Neuronal stem cell (in vitro differentiated cells): ENCODE measurements around the gene NR1H4.
A peak's percentile ranks its signal among the peaks of the same experiment; 100 is the strongest.
"Not testable (repeated sequence)": the region's sequence is repeated elsewhere in the genome, so short reads cannot be mapped to it uniquely, and the experiment has no call there.

Experiments used
- DNase-seq: peaks from one replicate; pipeline ENCODE4 v3.0.0-alpha.2; 2013; ENCODE audit warnings: low spot score
- H2AFZ ChIP-seq: one replicate; pipeline ENCODE4 v1.6.1; 2013; ENCODE audit warnings: mild to moderate bottlenecking, low read length, inconsistent platforms
- H2AK5ac ChIP-seq: 2 replicates; pipeline ENCODE4 v1.6.1; 2013; ENCODE audit warnings: low read depth, mild to moderate bottlenecking, inconsistent platforms, low read length, moderate library complexity, mixed read lengths
- H2BK120ac ChIP-seq: 2 replicates; pipeline ENCODE4 v1.6.1; 2013; ENCODE audit warnings: low read depth, mild to moderate bottlenecking, inconsistent platforms, low read length, moderate library complexity, mixed read lengths
- H2BK12ac ChIP-seq: one replicate; pipeline ENCODE4 v1.6.1; 2013; ENCODE audit warnings: low read length, inconsistent platforms
- H2BK15ac ChIP-seq: 2 replicates; pipeline ENCODE4 v1.6.1; 2013; ENCODE audit warnings: mild to moderate bottlenecking, low read length, inconsistent platforms, mixed read lengths
- H2BK5ac ChIP-seq: one replicate; pipeline ENCODE4 v1.6.1; 2013; ENCODE audit warnings: inconsistent platforms, mild to moderate bottlenecking, low read length, moderate library complexity
- H3K14ac ChIP-seq: one replicate; pipeline ENCODE4 v1.6.1; 2013; ENCODE audit warnings: low read length, inconsistent platforms
- H3K18ac ChIP-seq: 2 replicates; pipeline ENCODE4 v1.6.1; 2013; ENCODE audit warnings: low read length, inconsistent platforms
- H3K23ac ChIP-seq: 2 replicates; pipeline ENCODE4 v1.6.1; 2013; ENCODE audit warnings: low read depth, mild to moderate bottlenecking, mixed read lengths, low read length, inconsistent platforms; ENCODE audit not compliant: poor library complexity
- H3K27ac ChIP-seq: replicated peaks from 3 replicates; pipeline ENCODE4 v1.5.1; 2013; ENCODE audit warnings: low read length, inconsistent platforms
- H3K27me3 ChIP-seq, 3 experiments: 2 replicates each; pipeline ENCODE4 v1.6.1; 2013; ENCODE audit warnings: low read length in 3 of 3, mild to moderate bottlenecking in 2 of 3, inconsistent platforms in 1 of 3, low read depth in 1 of 3, mixed read lengths in 1 of 3, moderate library complexity in 1 of 3; ENCODE audit not compliant: control insufficient read depth in 3 of 3, insufficient read depth in 3 of 3
- H3K36me3 ChIP-seq, 2 donors: replicated peaks in 1 of 2; 2 replicates each; pipeline ENCODE4 v1.6.1; 2013; ENCODE audit warnings: low read length in 2 of 2; ENCODE audit not compliant: control insufficient read depth in 2 of 2, insufficient read depth in 2 of 2
- H3K4ac ChIP-seq: 2 replicates; pipeline ENCODE4 v1.6.1; 2013; ENCODE audit warnings: inconsistent platforms, mild to moderate bottlenecking, low read length, moderate library complexity
- H3K4me1 ChIP-seq, 2 donors: 1 replicate in 1 of 2; 2 replicates in 1 of 2; pipeline ENCODE4 v1.6.1; 2013; ENCODE audit warnings: low read length in 2 of 2, low read depth in 1 of 2; ENCODE audit not compliant: control insufficient read depth in 2 of 2, insufficient read depth in 1 of 2
- H3K4me2 ChIP-seq: one replicate; pipeline ENCODE4 v1.6.1; 2013; ENCODE audit warnings: mild to moderate bottlenecking, low read length, inconsistent platforms; ENCODE audit not compliant: insufficient read depth, poor library complexity, severe bottlenecking
- H3K4me3 ChIP-seq, 2 donors: 2 replicates each; pipeline ENCODE4 v1.5.1; 2013; ENCODE audit warnings: low read length in 2 of 2, mild to moderate bottlenecking in 2 of 2, inconsistent platforms in 1 of 2, moderate library complexity in 1 of 2
- H3K79me1 ChIP-seq: one replicate; pipeline ENCODE4 v1.6.1; 2013; ENCODE audit warnings: low read depth, mild to moderate bottlenecking, inconsistent platforms, low read length, moderate library complexity
- H3K9ac ChIP-seq: one replicate; pipeline ENCODE4 v1.6.1; 2013; ENCODE audit warnings: mild to moderate bottlenecking, low read depth, low read length, inconsistent platforms; ENCODE audit not compliant: poor library complexity
- H3K9me3 ChIP-seq, 2 donors: replicated peaks in 1 of 2; 2 replicates each; pipeline versions ENCODE3 to v1.6.1; 2013; ENCODE audit warnings: low read length in 2 of 2, mild to moderate bottlenecking in 2 of 2, inconsistent platforms in 1 of 2, low read depth in 1 of 2, mixed read lengths in 1 of 2, moderate library complexity in 1 of 2; ENCODE audit not compliant: control insufficient read depth in 2 of 2, insufficient read depth in 1 of 2
- H4K8ac ChIP-seq: one replicate; pipeline ENCODE4 v1.6.1; 2013; ENCODE audit warnings: low read depth, mild to moderate bottlenecking, inconsistent platforms, low read length, moderate library complexity
- H4K91ac ChIP-seq: one replicate; pipeline ENCODE4 v1.6.1; 2013; ENCODE audit warnings: low read length, low read depth, mild to moderate bottlenecking, inconsistent platforms; ENCODE audit not compliant: poor library complexity
- WGBS, 2 donors: extraction: QIAGEN DNeasy Blood & Tissue Kit; methylation state at CpG; one replicate each; pipeline ENCODE4 v1.1.7; 2013; ENCODE audit warnings: missing lambda C conversion rate in 2 of 2, mixed read lengths in 1 of 2; ENCODE audit not compliant: insufficient read length in 2 of 2, insufficient replicate concordance in 1 of 2; ENCODE audit errors: extremely low coverage in 2 of 2; 5-methylcytosine and 5-hydroxymethylcytosine counted together

Gene NR1H4

GRCh38 chr12:100557357-100557756 lies 83.7 kb downstream of the NR1H4 start:
- H2AK5ac ChIP-seq = no peak overlapping the region
- no peak overlapping the region for H2BK5ac ChIP-seq
- H2BK12ac ChIP-seq = no peak overlapping the region
- no peak overlapping the region for H4K8ac ChIP-seq
- H2AFZ ChIP-seq = no peak overlapping the region
- H3K23ac ChIP-seq = no peak overlapping the region
- no peak overlapping the region for H3K27ac ChIP-seq
- no peak overlapping the region for H2BK15ac ChIP-seq
- DNase-seq = no peak
- no peak overlapping the region for H3K14ac ChIP-seq
- no peak overlapping the region for H3K4me2 ChIP-seq
- no peak overlapping the region for H3K9ac ChIP-seq
- peaks cover 0 to 3% (median 0%) of the 10 kb centered on the region in 3 experiments for H3K27me3 ChIP-seq
- no peaks in the 10 kb centered on the region for H3K36me3 ChIP-seq
- H3K4ac ChIP-seq = no peak overlapping the region
- H2BK120ac ChIP-seq = no peak overlapping the region
- WGBS, 2 donors = no CpG with 5 or more reads among the region's 2 CpGs
- no peak overlapping the region for H3K18ac ChIP-seq
- H3K9me3 ChIP-seq = no peaks in the 10 kb centered on the region
- no peak overlapping the region for H4K91ac ChIP-seq
- no peaks in the 10 kb centered on the region for H3K79me1 ChIP-seq
- H3K4me3 ChIP-seq = no peak overlapping the region
- peaks cover 0 to 1% of the 10 kb centered on the region in 2 donors for H3K4me1 ChIP-seq

DNA sequence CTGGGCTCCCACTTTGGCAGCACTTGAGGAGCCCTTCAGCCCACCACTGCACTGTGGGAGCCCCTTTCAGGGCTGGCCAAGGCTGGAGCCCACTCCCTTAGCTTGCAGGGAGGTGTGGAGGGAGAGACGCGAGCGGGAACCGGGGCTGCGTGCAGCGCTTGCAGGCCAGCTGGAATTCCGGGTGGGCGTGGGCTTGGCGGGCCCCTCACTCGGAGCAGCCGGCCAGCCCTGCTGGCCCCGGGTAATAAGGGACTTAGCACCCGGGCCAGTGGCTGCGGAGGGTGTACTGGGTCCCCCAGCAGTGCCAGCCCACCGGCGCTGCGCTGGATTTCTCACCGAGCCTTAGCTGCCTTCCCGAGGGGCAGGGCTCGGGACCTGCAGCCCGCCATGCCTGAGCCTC lies 85.6 kb downstream of the NR1H4 start:
- not testable (repeated sequence) for H2AK5ac ChIP-seq, H2AFZ ChIP-seq, DNase-seq, H2BK120ac ChIP-seq, H2BK5ac ChIP-seq, H3K36me3 ChIP-seq, H3K9ac ChIP-seq, H3K18ac ChIP-seq, H4K91ac ChIP-seq, H3K27me3 ChIP-seq, H3K79me1 ChIP-seq, H3K9me3 ChIP-seq, H3K4me2 ChIP-seq, H3K14ac ChIP-seq, H3K4me1 ChIP-seq, H3K4me3 ChIP-seq, H3K4ac ChIP-seq, H2BK15ac ChIP-seq, H2BK12ac ChIP-seq, H3K23ac ChIP-seq, H3K27ac ChIP-seq, H4K8ac ChIP-seq
- no CpG with 5 or more reads among the region's 21 CpGs for WGBS, 2 donors

GRCh38 chr12:100564090-100564489 lies 90.4 kb downstream of the NR1H4 start:
- peaks cover 0 to 3% of the 10 kb centered on the region in 2 donors for H3K4me1 ChIP-seq
- WGBS, 2 donors = no CpG with 5 or more reads among the region's 2 CpGs

DNA sequence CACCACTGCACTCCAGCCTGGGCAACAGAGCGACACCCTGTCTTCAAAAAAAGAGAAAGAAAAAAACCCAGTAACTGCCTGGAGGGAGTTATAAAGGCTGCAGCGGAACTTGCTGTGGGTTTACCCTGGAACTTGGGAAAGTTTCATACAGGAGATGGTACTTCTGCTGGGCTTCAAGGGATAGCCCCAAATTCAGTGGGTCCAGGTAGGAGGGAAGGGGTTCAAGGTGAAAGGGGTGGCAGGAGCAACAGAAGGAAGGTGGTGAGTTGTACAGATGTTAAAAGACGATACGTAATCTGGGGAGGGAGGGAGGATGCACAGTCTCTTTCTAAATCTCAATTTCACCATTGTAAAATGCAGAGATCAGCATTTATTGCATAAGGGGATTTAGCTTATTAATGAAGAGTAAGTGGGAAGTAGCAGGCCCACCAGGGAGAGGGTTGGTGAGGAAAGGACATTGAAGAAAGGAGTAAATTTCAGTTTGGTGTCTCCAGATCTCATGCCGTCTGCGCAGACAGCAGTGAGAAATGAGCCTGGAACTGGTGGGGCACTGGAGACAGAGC lies 91.3 kb downstream of the NR1H4 start:
- H3K4me2 ChIP-seq = no peak overlapping the region
- H2BK12ac ChIP-seq = no peak overlapping the region
- no peaks in the 10 kb centered on the region for H3K79me1 ChIP-seq
- no peak overlapping the region for H3K4me3 ChIP-seq
- no peaks in the 10 kb centered on the region for H3K36me3 ChIP-seq
- no peak overlapping the region for H2BK5ac ChIP-seq
- no peak overlapping the region for H2BK120ac ChIP-seq
- H3K14ac ChIP-seq = no peak overlapping the region
- no peak for DNase-seq
- no peak overlapping the region for H2AFZ ChIP-seq
- no peak overlapping the region for H4K8ac ChIP-seq
- no peak overlapping the region for H2AK5ac ChIP-seq
- H3K4ac ChIP-seq = no peak overlapping the region
- WGBS, 2 donors = no CpG with 5 or more reads among the region's 6 CpGs
- no peak overlapping the region for H3K27ac ChIP-seq
- no peak overlapping the region for H3K9ac ChIP-seq
- peaks cover 0 to 3% of the 10 kb centered on the region in 2 donors for H3K4me1 ChIP-seq
- H3K9me3 ChIP-seq = no peaks in the 10 kb centered on the region
- H3K27me3 ChIP-seq = peaks cover 0 to 17% (median 0%) of the 10 kb centered on the region in 3 experiments
- H2BK15ac ChIP-seq = no peak overlapping the region
- H4K91ac ChIP-seq = no peak overlapping the region
- H3K18ac ChIP-seq = no peak overlapping the region
- no peak overlapping the region for H3K23ac ChIP-seq

More at GRCh38 chr12:100564090-100564489, 90.4 kb downstream of the NR1H4 start:
- H3K4me2 ChIP-seq = no peak overlapping the region
- DNase-seq = peak; percentile 11
- H3K23ac ChIP-seq = no peak overlapping the region
- no peak overlapping the region for H3K27ac ChIP-seq
- H2BK5ac ChIP-seq = no peak overlapping the region
- H2BK12ac ChIP-seq = no peak overlapping the region
- H3K18ac ChIP-seq = no peak overlapping the region
- H3K9me3 ChIP-seq = no peaks in the 10 kb centered on the region
- H2BK15ac ChIP-seq = no peak overlapping the region
- no peak overlapping the region for H4K91ac ChIP-seq
- H2BK120ac ChIP-seq = no peak overlapping the region
- H3K79me1 ChIP-seq = no peaks in the 10 kb centered on the region
- H3K4ac ChIP-seq = no peak overlapping the region
- no peak overlapping the region for H3K14ac ChIP-seq
- no peak overlapping the region for H4K8ac ChIP-seq
- peak overlapping the region; percentile 28 for H2AFZ ChIP-seq
- H3K9ac ChIP-seq = no peak overlapping the region
- H3K27me3 ChIP-seq = peaks cover 0 to 17% (median 0%) of the 10 kb centered on the region in 3 experiments
- no peaks in the 10 kb centered on the region for H3K36me3 ChIP-seq
- H3K4me3 ChIP-seq = no peak overlapping the region
- H2AK5ac ChIP-seq = no peak overlapping the region
